ENCODE results near the gene RIN3.

RIN3 gene

GRCh38 chr14:92560106-92560865 is 46.7 kb downstream of the RIN3 start:
- DNase-seq: no peak

GRCh38 chr14:92561906-92562479 is 48.4 kb downstream of the RIN3 start:
- DNase-seq: no peak

GRCh38 chr14:92563359-92563758 is 49.8 kb downstream of the RIN3 start:
- DNase-seq: peak; percentile 53

GRCh38 chr14:92563765-92564285 is 50.2 kb downstream of the RIN3 start:
- no peak for DNase-seq

GRCh38 chr14:92564344-92565039 is 50.9 kb downstream of the RIN3 start:
- no peak for DNase-seq

GRCh38 chr14:92565040-92565717 is 51.6 kb downstream of the RIN3 start:
- peak; percentile 28 for DNase-seq

- DNase-seq: no peak
Measured at GRCh38 chr14:92565718-92566115, 52.1 kb downstream of the RIN3 start.

GRCh38 chr14:92567173-92567725 is 53.7 kb downstream of the RIN3 start:
- no peak for DNase-seq

GRCh38 chr14:92568621-92569479 is 55.3 kb downstream of the RIN3 start:
- no peak for DNase-seq

GRCh38 chr14:92570674-92571262 is 57.2 kb downstream of the RIN3 start:
- DNase-seq: no peak

- DNase-seq: no peak
Measured at GRCh38 chr14:92572050-92572449, 58.5 kb downstream of the RIN3 start.

- no peak for DNase-seq
Measured at GRCh38 chr14:92573761-92574498, 60.3 kb downstream of the RIN3 start.

- no peak for DNase-seq
Measured at GRCh38 chr14:92575061-92575747, 61.6 kb downstream of the RIN3 start.

- DNase-seq: no peak
Measured at GRCh38 chr14:92575748-92576303, 62.2 kb downstream of the RIN3 start.

- no peak for DNase-seq
Measured at GRCh38 chr14:92577321-92577742, 63.8 kb downstream of the RIN3 start.

- peak; percentile 21 for DNase-seq
Measured at GRCh38 chr14:92578511-92578910, 64.9 kb downstream of the RIN3 start.

- DNase-seq: peak; percentile 52
Measured at GRCh38 chr14:92579244-92579936, 65.8 kb downstream of the RIN3 start.

- no peak for DNase-seq
Measured at GRCh38 chr14:92581206-92581605, 67.6 kb downstream of the RIN3 start.

- DNase-seq: no peak
Measured at GRCh38 chr14:92581966-92582566, 68.5 kb downstream of the RIN3 start.
